SK-N-SH (cell line): ENCODE data around the gene TMEM80.

Experiments
- EP300 ChIP-seq, 2 experiments: IDR thresholded peaks; 2 replicates each; pipeline versions ENCODE4 v1.4.0 to v1.6.1; 2012; ENCODE audit warnings: borderline replicate concordance in 1 of 2, low read depth in 1 of 2, low read length in 1 of 2
- SMC3 ChIP-seq: IDR thresholded peaks from 2 replicates; pipeline ENCODE4 v1.6.1; 2012; ENCODE audit warnings: low read depth, low read length, improper control_type of control experiment
- TAF1 ChIP-seq: IDR thresholded peaks from 2 replicates; pipeline ENCODE4 v1.6.1; 2012; ENCODE audit warnings: low read depth, mild to moderate bottlenecking, low read length, moderate library complexity, borderline replicate concordance
- TF ChIP-seq, protein P1 (sequence below): fragments of 200-600 bp; sonication (generic); IDR thresholded peaks from 2 replicates; pipeline ENCODE4 v1.6.1; 2017; ENCODE audit warnings: antibody characterized with exemption, mild to moderate bottlenecking, moderate library complexity
- TF ChIP-seq, protein P2 (sequence below): IDR thresholded peaks from 2 replicates; pipeline ENCODE4 v1.6.1; 2012; ENCODE audit warnings: mild to moderate bottlenecking, low read depth, low read length, moderate library complexity

DNA sequence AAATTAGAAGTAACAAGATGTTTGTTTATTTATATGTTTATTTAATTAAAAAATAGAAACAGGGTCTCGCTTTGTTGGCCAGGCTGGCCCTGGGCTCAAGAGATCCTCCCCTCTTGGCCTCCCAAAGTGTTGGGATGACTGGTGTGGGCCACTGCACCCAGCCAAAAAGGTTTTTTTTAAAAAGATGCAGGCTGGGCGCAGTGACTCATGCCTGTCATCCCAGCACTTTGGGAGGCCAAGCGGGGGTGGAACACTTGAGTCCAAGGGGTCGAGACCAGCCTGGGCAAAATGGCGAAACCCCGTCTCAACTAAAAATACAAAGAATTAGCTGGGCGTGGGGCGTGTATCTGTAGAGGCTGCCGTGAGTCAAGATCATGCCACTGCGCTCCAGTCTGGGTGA lies 45.1 kb upstream of the TMEM80 start:
- TF ChIP-seq, protein P1, sequence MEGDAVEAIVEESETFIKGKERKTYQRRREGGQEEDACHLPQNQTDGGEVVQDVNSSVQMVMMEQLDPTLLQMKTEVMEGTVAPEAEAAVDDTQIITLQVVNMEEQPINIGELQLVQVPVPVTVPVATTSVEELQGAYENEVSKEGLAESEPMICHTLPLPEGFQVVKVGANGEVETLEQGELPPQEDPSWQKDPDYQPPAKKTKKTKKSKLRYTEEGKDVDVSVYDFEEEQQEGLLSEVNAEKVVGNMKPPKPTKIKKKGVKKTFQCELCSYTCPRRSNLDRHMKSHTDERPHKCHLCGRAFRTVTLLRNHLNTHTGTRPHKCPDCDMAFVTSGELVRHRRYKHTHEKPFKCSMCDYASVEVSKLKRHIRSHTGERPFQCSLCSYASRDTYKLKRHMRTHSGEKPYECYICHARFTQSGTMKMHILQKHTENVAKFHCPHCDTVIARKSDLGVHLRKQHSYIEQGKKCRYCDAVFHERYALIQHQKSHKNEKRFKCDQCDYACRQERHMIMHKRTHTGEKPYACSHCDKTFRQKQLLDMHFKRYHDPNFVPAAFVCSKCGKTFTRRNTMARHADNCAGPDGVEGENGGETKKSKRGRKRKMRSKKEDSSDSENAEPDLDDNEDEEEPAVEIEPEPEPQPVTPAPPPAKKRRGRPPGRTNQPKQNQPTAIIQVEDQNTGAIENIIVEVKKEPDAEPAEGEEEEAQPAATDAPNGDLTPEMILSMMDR, result no peak
- TF ChIP-seq TAF1 (no peak), EP300 (IDR thresholded peaks at IDR 0.05; ENCODE audit: borderline replicate concordance in 1 of 2, low read depth in 1 of 2, low read length in 1 of 2) (no peak), SMC3 (no peak)
- TF ChIP-seq, protein P2, sequence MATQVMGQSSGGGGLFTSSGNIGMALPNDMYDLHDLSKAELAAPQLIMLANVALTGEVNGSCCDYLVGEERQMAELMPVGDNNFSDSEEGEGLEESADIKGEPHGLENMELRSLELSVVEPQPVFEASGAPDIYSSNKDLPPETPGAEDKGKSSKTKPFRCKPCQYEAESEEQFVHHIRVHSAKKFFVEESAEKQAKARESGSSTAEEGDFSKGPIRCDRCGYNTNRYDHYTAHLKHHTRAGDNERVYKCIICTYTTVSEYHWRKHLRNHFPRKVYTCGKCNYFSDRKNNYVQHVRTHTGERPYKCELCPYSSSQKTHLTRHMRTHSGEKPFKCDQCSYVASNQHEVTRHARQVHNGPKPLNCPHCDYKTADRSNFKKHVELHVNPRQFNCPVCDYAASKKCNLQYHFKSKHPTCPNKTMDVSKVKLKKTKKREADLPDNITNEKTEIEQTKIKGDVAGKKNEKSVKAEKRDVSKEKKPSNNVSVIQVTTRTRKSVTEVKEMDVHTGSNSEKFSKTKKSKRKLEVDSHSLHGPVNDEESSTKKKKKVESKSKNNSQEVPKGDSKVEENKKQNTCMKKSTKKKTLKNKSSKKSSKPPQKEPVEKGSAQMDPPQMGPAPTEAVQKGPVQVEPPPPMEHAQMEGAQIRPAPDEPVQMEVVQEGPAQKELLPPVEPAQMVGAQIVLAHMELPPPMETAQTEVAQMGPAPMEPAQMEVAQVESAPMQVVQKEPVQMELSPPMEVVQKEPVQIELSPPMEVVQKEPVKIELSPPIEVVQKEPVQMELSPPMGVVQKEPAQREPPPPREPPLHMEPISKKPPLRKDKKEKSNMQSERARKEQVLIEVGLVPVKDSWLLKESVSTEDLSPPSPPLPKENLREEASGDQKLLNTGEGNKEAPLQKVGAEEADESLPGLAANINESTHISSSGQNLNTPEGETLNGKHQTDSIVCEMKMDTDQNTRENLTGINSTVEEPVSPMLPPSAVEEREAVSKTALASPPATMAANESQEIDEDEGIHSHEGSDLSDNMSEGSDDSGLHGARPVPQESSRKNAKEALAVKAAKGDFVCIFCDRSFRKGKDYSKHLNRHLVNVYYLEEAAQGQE, result no peak
